Measurements from ENCODE around the gene A2ML1. TPM values are rescaled to one million over a fixed set of nuclear protein-coding genes. Genes with fewer than 3 reads are reported as not detected.
"Not testable (repeated sequence)": the region's sequence is repeated elsewhere in the genome, so short reads cannot be mapped to it uniquely, and the experiment has no call there.

The A2ML1 gene
- polyA plus RNA-seq, 4 donors: 0.10 to 0.22 TPM; not detected in 2

- FAIRE-seq; H3K4me1 ChIP-seq (ENCODE audit: control insufficient read depth in 3 of 3, insufficient read depth in 2 of 3, low read depth in 1 of 3, low read length in 2 of 3); H3K9me3 ChIP-seq (ENCODE audit: control insufficient read depth in 2 of 2, insufficient read depth in 1 of 2, low read depth in 1 of 2, low read length in 1 of 2); H3K27ac ChIP-seq (ENCODE audit: low read depth in 1 of 3, low read length in 2 of 3); H3K4me3 ChIP-seq (ENCODE audit: low read depth in 1 of 3, low read length in 3 of 3); DNase-seq; H3K27me3 ChIP-seq (ENCODE audit: control insufficient read depth in 3 of 3, insufficient read depth in 3 of 3, low read length in 3 of 3): not testable (repeated sequence)
- H3K36me3 ChIP-seq (ENCODE audit: control insufficient read depth in 3 of 3, insufficient read depth in 2 of 3, low read depth in 1 of 3, low read length in 3 of 3): peaks cover 0 to 13% (median 2%) of the 10 kb centered on the region in 3 donors
- WGBS, 3 donors: 84 to 90% (median 88%) methylated on average over 4 of the region's 4 CpGs
Observed at GRCh38 chr12:8919643-8920042, 97.2 kb downstream of the A2ML1 start.

GRCh38 chr12:8922544-8922943, 100.1 kb downstream of the A2ML1 start:
- WGBS, 3 donors: 91 to 94% (median 93%) methylated on average over 5 of the region's 5 CpGs
- peaks cover 0 to 15% (median 2%) of the 10 kb centered on the region in 3 donors for H3K36me3 ChIP-seq (ENCODE audit: control insufficient read depth in 3 of 3, insufficient read depth in 2 of 3, low read depth in 1 of 3, low read length in 3 of 3)
- no peak for FAIRE-seq

More at GRCh38 chr12:8922544-8922943, 100.1 kb downstream of the A2ML1 start:
- Histone ChIP-seq H3K9me3 (ENCODE audit: control insufficient read depth in 2 of 2, insufficient read depth in 1 of 2, low read depth in 1 of 2, low read length in 1 of 2) (no peaks in the 10 kb centered on the region), H3K27ac (ENCODE audit: low read depth in 1 of 3, low read length in 2 of 3) (no peak overlapping the region), H3K27me3 (ENCODE audit: control insufficient read depth in 3 of 3, insufficient read depth in 3 of 3, low read length in 3 of 3) (no peaks in the 10 kb centered on the region), H3K4me3 (ENCODE audit: low read depth in 1 of 3, low read length in 3 of 3) (no peak overlapping the region), H3K4me1 (ENCODE audit: control insufficient read depth in 3 of 3, insufficient read depth in 2 of 3, low read depth in 1 of 3, low read length in 2 of 3) (no peaks in the 10 kb centered on the region)
- DNase-seq: no peak

Other genes starting within 250 kb of the A2ML1 start
- 1 to 10 TPM in 2 of 4 donors, under 1 TPM in 2; 0.31 to 4.0 (median 0.85) TPM for gene AICDA, start 209.8 kb upstream of the A2ML1 start, polyA plus RNA-seq
- gene MFAP5, start 159.8 kb upstream of the A2ML1 start, polyA plus RNA-seq: 10 to 100 TPM in 1 of 4 donors, 1 to 10 TPM in 1, under 1 TPM in 1, not detected in 1; 0.56 to 48.2 (median 1.4) TPM
- 10 to 100 TPM in 3 of 4 donors, 1 to 10 TPM in 1; 9.5 to 42.7 (median 23.9) TPM for gene RIMKLB, start 124.6 kb upstream of the A2ML1 start, polyA plus RNA-seq
- 10 to 100 TPM in 2 of 4 donors, 1 to 10 TPM in 2; 3.2 to 22.4 (median 7.1) TPM for gene PHC1, start 91.9 kb downstream of the A2ML1 start, polyA plus RNA-seq
- 100 to 1,000 TPM in 1 of 4 donors, 10 to 100 TPM in 3; 25.9 to 169 (median 40.7) TPM for gene M6PR, start 127.0 kb downstream of the A2ML1 start, polyA plus RNA-seq
- 1 to 10 TPM in 3 of 4 donors, not detected in 1; 1.4 to 1.7 (median 1.6) TPM for gene KLRG1, start 166.9 kb downstream of the A2ML1 start, polyA plus RNA-seq

Data from small intestine (tissue), 7 donors.